Right atrium auricular region (tissue), 2 donors: Measurements from ENCODE around the gene ZNF423. TPM values are rescaled to one million over a fixed set of nuclear protein-coding genes. Genes with fewer than 3 reads are reported as not detected.
"Not testable (repeated sequence)": the region's sequence is repeated elsewhere in the genome, so short reads cannot be mapped to it uniquely, and the experiment has no call there.

Source experiments
- DNase-seq: peaks from one replicate; pipeline ENCODE4 v3.0.0-alpha.2; 2019; ENCODE audit warnings: low spot score
- H3K27ac ChIP-seq, 2 donors: fragments of 200-600 bp; sonication (generic); 1 replicate in 1 of 2; 2 replicates in 1 of 2; pipeline ENCODE4 v1.5.1; 2016 to 2019
- H3K27me3 ChIP-seq, 2 donors: fragments of 200-600 bp; sonication (generic); one replicate each; pipeline versions ENCODE4 v1.5.1 to v1.6.0; 2017 to 2019
- H3K36me3 ChIP-seq: fragments of 200-600 bp; sonication (generic); one replicate; pipeline ENCODE4 v1.5.1; 2016
- H3K4me1 ChIP-seq, 2 donors: fragments of 200-600 bp; sonication (generic); one replicate each; pipeline versions ENCODE4 v1.5.1 to v1.6.0; 2017 to 2019
- H3K4me3 ChIP-seq, 2 donors: fragments of 200-600 bp; sonication (generic); 1 replicate in 1 of 2; 2 replicates in 1 of 2; pipeline ENCODE4 v1.5.1; 2017 to 2019; ENCODE audit warnings: mild to moderate bottlenecking in 1 of 2, moderate library complexity in 1 of 2
- H3K9me3 ChIP-seq, 2 donors: fragments of 200-600 bp; sonication (generic); one replicate each; pipeline ENCODE4 v1.5.1; 2019
- total RNA-seq, 2 donors: library from RNA; depleted of rRNA; stranded (reverse); fragments of >200 nt; gene quantifications; one replicate each; pipeline ENCODE4 v1.1.0, GENCODE V29; 2016
- TF ChIP-seq, protein P1 (sequence below), 2 donors: fragments of 200-600 bp; sonication (generic); IDR thresholded peaks; one replicate each; pipeline ENCODE4 v1.5.1; 2019; ENCODE audit warnings: antibody characterized with exemption in 2 of 2

ZNF423 gene
- total RNA-seq, 2 donors from 2014 or later: 8.5 to 10.7 TPM

DNA sequence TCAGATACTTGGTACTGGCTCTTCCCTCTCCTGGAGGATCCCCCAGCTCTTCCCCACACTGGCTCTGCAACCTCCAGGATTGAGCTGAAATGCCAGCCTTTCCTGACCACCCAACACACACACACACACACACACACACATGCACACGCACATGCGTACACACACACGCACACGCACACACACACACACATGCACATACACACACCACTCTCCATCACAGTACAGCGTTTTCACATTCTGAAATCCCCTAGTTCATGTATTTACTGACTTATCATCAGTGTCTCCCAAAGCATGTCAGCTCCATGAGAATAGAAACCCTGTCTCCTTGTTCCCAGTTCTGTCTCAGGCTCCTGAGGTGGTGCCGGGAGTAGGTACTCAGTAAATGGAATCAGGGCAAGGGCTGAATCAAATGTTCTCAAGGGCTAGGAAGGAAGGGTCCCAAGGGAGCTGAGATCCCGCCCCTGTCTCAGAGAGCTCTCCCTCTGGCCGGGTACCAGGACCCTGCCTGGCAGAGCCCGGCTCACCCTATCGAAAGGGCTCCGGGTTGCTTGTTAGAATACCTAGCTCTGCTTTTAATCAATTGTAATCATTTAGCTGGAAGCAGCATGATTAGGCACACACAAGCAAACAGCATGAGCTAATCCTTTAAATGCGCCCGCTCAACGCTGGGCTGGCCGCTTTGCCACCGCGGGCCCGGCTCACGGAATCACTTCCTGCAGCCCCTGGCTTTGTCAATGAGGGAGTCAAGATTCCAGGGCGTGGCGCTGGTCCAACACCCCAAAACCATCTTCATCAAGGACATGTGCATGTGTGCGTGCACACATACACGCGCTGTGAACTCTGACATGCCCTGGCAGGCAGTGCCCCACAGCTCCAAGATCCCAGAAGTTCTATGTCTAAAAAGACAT, 341.6 kb downstream of the ZNF423 start:
- TF ChIP-seq, protein P1, sequence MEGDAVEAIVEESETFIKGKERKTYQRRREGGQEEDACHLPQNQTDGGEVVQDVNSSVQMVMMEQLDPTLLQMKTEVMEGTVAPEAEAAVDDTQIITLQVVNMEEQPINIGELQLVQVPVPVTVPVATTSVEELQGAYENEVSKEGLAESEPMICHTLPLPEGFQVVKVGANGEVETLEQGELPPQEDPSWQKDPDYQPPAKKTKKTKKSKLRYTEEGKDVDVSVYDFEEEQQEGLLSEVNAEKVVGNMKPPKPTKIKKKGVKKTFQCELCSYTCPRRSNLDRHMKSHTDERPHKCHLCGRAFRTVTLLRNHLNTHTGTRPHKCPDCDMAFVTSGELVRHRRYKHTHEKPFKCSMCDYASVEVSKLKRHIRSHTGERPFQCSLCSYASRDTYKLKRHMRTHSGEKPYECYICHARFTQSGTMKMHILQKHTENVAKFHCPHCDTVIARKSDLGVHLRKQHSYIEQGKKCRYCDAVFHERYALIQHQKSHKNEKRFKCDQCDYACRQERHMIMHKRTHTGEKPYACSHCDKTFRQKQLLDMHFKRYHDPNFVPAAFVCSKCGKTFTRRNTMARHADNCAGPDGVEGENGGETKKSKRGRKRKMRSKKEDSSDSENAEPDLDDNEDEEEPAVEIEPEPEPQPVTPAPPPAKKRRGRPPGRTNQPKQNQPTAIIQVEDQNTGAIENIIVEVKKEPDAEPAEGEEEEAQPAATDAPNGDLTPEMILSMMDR (IDR thresholded peaks at IDR 0.05): no peak
- Histone ChIP-seq H3K4me1 (no peaks in the 10 kb centered on the region), H3K36me3 (no peaks in the 10 kb centered on the region), H3K4me3 (no peak overlapping the region), H3K27ac (no peak overlapping the region), H3K27me3 (no peaks in the 10 kb centered on the region), H3K9me3 (no peaks in the 10 kb centered on the region)
- DNase-seq: no peak

DNA sequence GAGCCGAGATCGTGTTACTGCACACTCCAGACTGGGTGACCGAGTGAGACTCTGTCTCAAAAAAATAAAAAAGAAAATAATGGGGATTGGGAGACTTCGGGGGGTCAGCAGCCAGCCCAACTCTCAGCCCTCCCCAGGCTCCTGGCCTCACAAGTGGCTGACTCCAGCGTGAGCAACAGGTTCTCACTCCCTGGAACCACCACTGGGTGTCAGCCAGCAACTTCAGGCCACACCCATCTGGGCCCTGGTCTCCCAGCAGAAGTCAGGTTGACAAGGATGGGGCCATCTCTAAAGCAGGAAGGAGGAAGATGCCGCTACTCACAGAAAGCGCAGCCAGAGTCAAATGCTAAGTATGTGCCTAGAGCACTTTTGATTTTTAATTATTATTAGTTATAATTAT, 342.9 kb downstream of the ZNF423 start:
- no peak overlapping the region for H3K27ac ChIP-seq
- H3K4me3 ChIP-seq: no peak overlapping the region
- H3K9me3 ChIP-seq: no peaks in the 10 kb centered on the region
- H3K36me3 ChIP-seq: no peaks in the 10 kb centered on the region
- TF ChIP-seq, protein P1 (IDR thresholded peaks at IDR 0.05): peak in 1 of 2 donors; percentile 31
- no peaks in the 10 kb centered on the region for H3K4me1 ChIP-seq
- H3K27me3 ChIP-seq: no peaks in the 10 kb centered on the region
- DNase-seq: no peak

DNA sequence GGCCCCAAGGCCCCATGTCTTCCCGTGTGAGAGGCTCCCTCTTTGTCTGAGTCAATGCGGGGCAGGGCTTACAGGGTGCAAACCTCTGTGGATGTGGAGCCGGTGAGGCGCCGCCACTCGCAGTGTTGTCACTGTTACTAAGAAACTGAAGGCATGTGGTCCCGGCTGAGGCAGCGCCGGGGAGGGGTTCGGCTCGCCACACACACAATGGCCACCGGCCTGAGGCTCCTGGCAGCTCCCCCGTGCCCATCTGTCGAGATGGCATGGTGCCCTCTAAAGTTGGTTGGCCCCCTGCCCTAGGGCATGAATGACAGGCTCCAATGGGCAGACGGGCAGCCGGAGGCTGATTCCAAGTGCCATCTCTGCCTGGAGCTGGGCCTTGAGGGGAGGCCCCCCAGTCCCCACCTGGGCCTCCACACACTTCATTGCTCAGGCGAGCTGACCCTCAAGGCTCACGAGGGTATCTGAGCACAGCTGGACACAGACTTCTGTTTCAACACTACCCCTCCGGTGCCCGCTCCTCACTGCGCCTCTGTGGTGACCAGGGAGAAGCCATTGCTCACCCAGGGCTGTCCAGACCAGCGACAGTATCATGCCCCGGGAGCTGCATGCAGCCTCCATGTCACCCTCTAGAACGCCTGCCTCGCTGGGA, 345.1 kb downstream of the ZNF423 start:
- no peak overlapping the region for H3K27ac ChIP-seq
- no peaks in the 10 kb centered on the region for H3K4me1 ChIP-seq
- no peaks in the 10 kb centered on the region for H3K36me3 ChIP-seq
- no peak for DNase-seq
- no peaks in the 10 kb centered on the region for H3K9me3 ChIP-seq
- TF ChIP-seq, protein P1 (IDR thresholded peaks at IDR 0.05): no peak
- H3K27me3 ChIP-seq: no peaks in the 10 kb centered on the region
- no peak overlapping the region for H3K4me3 ChIP-seq

DNA sequence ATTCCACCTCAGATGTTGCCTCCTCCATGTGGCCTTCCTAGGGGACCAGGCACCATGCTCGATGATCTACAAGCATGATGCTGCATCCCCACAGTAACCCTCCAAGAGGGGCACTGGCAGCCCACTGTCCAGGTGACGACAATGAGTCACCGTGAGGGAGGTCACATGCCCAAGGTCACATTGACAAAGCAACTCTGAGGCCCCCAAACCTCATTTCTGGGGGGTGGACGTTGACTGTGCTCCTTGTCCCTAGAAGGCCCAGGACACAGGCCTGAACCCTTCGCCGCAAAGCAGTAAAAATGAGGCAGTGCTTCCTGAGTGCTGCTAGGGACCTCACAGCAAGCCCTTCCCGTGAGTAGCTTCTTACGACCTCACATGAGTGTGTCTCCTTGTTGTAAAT, 345.8 kb downstream of the ZNF423 start:
- DNase-seq: no peak
- no peaks in the 10 kb centered on the region for H3K36me3 ChIP-seq
- H3K27me3 ChIP-seq: no peaks in the 10 kb centered on the region
- H3K9me3 ChIP-seq: no peaks in the 10 kb centered on the region
- H3K27ac ChIP-seq: no peak overlapping the region
- H3K4me3 ChIP-seq: no peak overlapping the region
- TF ChIP-seq, protein P1 (IDR thresholded peaks at IDR 0.05): no peak
- H3K4me1 ChIP-seq: no peaks in the 10 kb centered on the region

DNA sequence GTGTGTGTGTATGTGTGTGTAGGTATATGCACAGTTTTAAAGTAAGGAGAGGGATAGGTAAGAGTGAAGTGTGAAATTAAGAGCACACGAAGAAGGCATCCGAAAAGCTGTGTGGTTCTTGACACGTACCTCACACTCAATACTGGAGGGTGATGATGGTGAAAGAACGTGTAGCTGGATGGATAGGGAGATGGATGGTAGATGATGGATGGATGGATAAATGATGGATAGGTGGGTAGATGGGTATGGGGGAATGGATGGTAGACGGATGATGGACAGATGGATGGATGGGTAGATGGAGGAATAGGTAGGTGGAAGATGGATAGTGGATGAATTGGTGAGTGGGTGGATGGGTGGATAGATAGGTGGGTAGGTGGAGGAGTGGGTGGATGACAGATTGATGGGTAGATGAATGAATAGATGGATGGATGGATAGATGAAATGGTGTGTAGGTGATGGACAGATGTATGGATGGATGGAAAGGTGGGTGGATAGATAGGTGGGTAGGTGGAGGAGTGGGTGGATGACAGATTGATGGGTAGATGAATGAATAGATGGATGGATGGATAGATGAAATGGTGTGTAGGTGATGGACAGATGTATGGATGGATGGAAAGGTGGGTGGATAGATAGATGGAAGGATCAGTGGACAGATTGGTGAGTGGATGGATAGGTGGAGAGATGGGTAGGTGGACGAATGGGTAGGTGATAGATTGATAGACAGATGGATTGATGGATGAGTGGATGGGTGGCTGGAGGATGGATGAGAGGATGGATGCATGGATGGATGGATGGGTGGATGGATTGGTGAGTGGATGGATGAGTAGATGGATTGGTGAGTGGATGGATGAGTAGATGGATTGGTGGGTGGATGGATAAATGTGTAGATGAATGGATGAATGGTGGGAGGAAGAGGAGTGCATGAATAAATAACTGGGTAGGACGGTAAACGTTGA, 349.6 kb downstream of the ZNF423 start:
- H3K27ac ChIP-seq, H3K4me1 ChIP-seq, DNase-seq, H3K9me3 ChIP-seq, H3K4me3 ChIP-seq, H3K27me3 ChIP-seq, H3K36me3 ChIP-seq: not testable (repeated sequence)
